ENCODE data around the gene MTERF2. TPM values are rescaled to one million over a fixed set of nuclear protein-coding genes. Genes with fewer than 3 reads are reported as not detected.

Gene MTERF2
- total RNA-seq, 1 donor from 2014 or later, result 20.4 TPM

DNA sequence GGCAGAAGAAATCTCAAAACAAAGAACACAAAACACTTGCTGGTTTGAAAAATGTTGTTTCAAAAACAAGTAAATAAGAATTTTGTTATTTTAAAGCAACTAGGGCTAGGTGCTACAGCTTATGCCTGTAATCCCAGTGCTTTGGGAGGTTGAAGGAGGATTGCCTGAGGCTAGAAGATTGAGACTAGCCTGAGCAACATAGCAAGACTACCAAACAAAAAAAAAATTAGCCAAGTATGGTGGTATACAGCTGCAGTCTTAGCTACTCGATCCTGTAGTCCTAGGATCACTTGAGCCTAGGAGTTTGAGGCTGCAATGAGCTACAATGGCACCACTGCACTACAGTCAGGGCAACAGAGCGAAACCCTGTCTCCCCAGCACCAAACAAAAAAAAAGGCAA, 32.6 kb upstream of the MTERF2 start:
- Mint-ChIP-seq H3K4me1 (no peaks in the 10 kb centered on the region), H3K4me3 (no peak overlapping the region), H3K9me3 (no peaks in the 10 kb centered on the region), H3K36me3 (ENCODE audit: low read depth) (peaks cover 4% of the 10 kb centered on the region), H3K27ac (ENCODE audit: unreplicated experiment) (no peak overlapping the region), H3K27me3 (ENCODE audit: low read depth) (no peaks in the 10 kb centered on the region)
- TF ChIP-seq, protein P1, sequence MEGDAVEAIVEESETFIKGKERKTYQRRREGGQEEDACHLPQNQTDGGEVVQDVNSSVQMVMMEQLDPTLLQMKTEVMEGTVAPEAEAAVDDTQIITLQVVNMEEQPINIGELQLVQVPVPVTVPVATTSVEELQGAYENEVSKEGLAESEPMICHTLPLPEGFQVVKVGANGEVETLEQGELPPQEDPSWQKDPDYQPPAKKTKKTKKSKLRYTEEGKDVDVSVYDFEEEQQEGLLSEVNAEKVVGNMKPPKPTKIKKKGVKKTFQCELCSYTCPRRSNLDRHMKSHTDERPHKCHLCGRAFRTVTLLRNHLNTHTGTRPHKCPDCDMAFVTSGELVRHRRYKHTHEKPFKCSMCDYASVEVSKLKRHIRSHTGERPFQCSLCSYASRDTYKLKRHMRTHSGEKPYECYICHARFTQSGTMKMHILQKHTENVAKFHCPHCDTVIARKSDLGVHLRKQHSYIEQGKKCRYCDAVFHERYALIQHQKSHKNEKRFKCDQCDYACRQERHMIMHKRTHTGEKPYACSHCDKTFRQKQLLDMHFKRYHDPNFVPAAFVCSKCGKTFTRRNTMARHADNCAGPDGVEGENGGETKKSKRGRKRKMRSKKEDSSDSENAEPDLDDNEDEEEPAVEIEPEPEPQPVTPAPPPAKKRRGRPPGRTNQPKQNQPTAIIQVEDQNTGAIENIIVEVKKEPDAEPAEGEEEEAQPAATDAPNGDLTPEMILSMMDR (conservative IDR thresholded peaks at IDR 0.05), result no peak
- no peak for DNase-seq (ENCODE audit: low read depth, low spot score)

GRCh38 chr12:107017042-107017441, 30.1 kb upstream of the MTERF2 start:
- Mint-ChIP-seq H3K4me3 (no peak overlapping the region), H3K27ac (ENCODE audit: unreplicated experiment) (no peak overlapping the region)
- TF ChIP-seq, protein P1 (conservative IDR thresholded peaks at IDR 0.05), result no peak

DNA sequence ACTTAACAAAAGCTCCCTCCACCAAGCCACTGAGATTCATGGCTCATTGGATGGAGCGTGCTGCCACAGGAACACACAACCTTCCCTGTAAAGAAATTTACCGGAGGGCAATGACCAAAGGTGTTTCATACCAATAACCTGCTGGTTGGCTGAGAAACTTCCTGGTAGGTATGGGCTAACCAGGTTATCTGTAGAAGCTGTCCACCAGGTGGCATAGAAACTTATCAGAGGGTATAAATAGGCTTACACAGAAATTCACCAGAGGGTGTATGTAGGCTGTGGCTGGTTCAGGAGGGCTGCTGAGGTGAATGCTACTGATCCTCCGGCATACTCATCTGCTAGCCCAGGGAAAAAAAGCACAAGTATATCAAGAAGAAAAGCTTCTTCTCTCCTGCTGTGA, 27.1 kb upstream of the MTERF2 start:
- TF ChIP-seq, protein P1 (conservative IDR thresholded peaks at IDR 0.05), result no peak

More at GRCh38 chr12:107017042-107017441, 30.1 kb upstream of the MTERF2 start:
- DNase-seq (ENCODE audit: low read depth, low spot score), result no peak
- peaks cover 4% of the 10 kb centered on the region for H3K36me3 Mint-ChIP-seq (ENCODE audit: low read depth)
- no peaks in the 10 kb centered on the region for H3K27me3 Mint-ChIP-seq (ENCODE audit: low read depth)
- no peaks in the 10 kb centered on the region for H3K9me3 Mint-ChIP-seq
- no peaks in the 10 kb centered on the region for H3K4me1 Mint-ChIP-seq

GRCh38 chr12:107012736-107013425, 25.9 kb upstream of the MTERF2 start:
- Mint-ChIP-seq H3K27ac (ENCODE audit: unreplicated experiment) (no peak overlapping the region), H3K4me1 (no peaks in the 10 kb centered on the region), H3K4me3 (no peak overlapping the region), H3K27me3 (ENCODE audit: low read depth) (no peaks in the 10 kb centered on the region), H3K36me3 (ENCODE audit: low read depth) (peaks cover 10% of the 10 kb centered on the region), H3K9me3 (no peaks in the 10 kb centered on the region)
- TF ChIP-seq, protein P1 (conservative IDR thresholded peaks at IDR 0.05), result no peak
- DNase-seq (ENCODE audit: low read depth, low spot score), result no peak

More for the DNA sequence above, 27.1 kb upstream of the MTERF2 start:
- no peaks in the 10 kb centered on the region for H3K4me1 Mint-ChIP-seq
- H3K27ac Mint-ChIP-seq (ENCODE audit: unreplicated experiment), result no peak overlapping the region
- no peak for DNase-seq (ENCODE audit: low read depth, low spot score)
- no peaks in the 10 kb centered on the region for H3K9me3 Mint-ChIP-seq
- H3K4me3 Mint-ChIP-seq, result no peak overlapping the region
- no peaks in the 10 kb centered on the region for H3K27me3 Mint-ChIP-seq (ENCODE audit: low read depth)
- peaks cover 8% of the 10 kb centered on the region for H3K36me3 Mint-ChIP-seq (ENCODE audit: low read depth)

DNA sequence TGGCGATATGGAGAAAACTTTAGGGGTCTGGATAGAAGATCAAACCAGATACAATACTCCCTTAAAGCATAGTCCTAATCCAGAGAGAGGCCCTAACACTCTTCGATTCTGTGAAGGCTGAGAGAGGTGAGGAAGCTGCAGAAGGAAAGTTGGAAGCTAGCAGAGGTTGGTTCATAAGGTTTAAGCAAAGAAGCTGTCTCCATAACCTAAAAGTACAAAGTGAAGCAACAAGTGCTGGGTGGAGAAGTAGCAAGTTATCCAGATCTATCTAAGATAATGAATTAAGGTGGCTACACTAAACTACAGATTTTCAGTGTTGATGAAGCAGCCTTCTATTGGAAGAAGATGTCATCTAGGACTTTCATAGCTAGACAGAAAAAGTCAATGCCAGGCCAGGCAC, 24.6 kb upstream of the MTERF2 start:
- peaks cover 6% of the 10 kb centered on the region for H3K36me3 Mint-ChIP-seq (ENCODE audit: low read depth)
- H3K9me3 Mint-ChIP-seq, result no peaks in the 10 kb centered on the region
- TF ChIP-seq, protein P1 (conservative IDR thresholded peaks at IDR 0.05), result no peak
- no peak overlapping the region for H3K4me3 Mint-ChIP-seq
- H3K27ac Mint-ChIP-seq (ENCODE audit: unreplicated experiment), result no peak overlapping the region
- no peaks in the 10 kb centered on the region for H3K27me3 Mint-ChIP-seq (ENCODE audit: low read depth)
- DNase-seq (ENCODE audit: low read depth, low spot score), result no peak
- no peaks in the 10 kb centered on the region for H3K4me1 Mint-ChIP-seq
